Neural crest cell (in vitro differentiated cells): ENCODE results near the gene UFD1. TPM values are rescaled to one million over a fixed set of nuclear protein-coding genes. Genes with fewer than 3 reads are reported as not detected.

ENCODE experiments used
- DNase-seq: peaks from one replicate; pipeline ENCODE4 v3.0.0; 2021; ENCODE audit warnings: low read depth, mixed read lengths, low spot score
- H3K27ac Mint-ChIP-seq: one replicate; pipeline ENCODE4 v1.8.0; 2021; ENCODE audit warnings: mild to moderate bottlenecking, mixed read lengths; ENCODE audit not compliant: unreplicated experiment
- H3K27me3 Mint-ChIP-seq: 2 replicates; pipeline ENCODE4 v1.8.0; 2021; ENCODE audit warnings: low read depth, mild to moderate bottlenecking, mixed read lengths
- H3K36me3 Mint-ChIP-seq: 2 replicates; pipeline ENCODE4 v1.8.0; 2021; ENCODE audit warnings: low read depth, mild to moderate bottlenecking, mixed read lengths
- H3K4me1 Mint-ChIP-seq: 2 replicates; pipeline ENCODE4 v1.8.0; 2021; ENCODE audit warnings: mixed read lengths
- H3K4me3 Mint-ChIP-seq: one replicate; pipeline ENCODE4 v1.8.0; 2021; ENCODE audit warnings: mild to moderate bottlenecking, mixed read lengths
- H3K9me3 Mint-ChIP-seq: 2 replicates; pipeline ENCODE4 v1.8.0; 2021; ENCODE audit warnings: mixed read lengths
- long read RNA-seq: library from polyadenylated mRNA; unstranded; transcript quantifications from one replicate; pipeline ENCODE4 v2.0.0, GENCODE V29; 2020
- total RNA-seq: library from RNA; stranded (reverse); gene quantifications from 2 replicates; pipeline ENCODE4 v1.2.1, GENCODE V29; 2021
- TF ChIP-seq, protein P1 (sequence below): fragments of 200-600 bp; sonication (generic); conservative IDR thresholded peaks from 2 replicates; pipeline ENCODE4 v1.5.0; 2021; ENCODE audit warnings: antibody characterized with exemption, mild to moderate bottlenecking

The UFD1 gene, protein sequence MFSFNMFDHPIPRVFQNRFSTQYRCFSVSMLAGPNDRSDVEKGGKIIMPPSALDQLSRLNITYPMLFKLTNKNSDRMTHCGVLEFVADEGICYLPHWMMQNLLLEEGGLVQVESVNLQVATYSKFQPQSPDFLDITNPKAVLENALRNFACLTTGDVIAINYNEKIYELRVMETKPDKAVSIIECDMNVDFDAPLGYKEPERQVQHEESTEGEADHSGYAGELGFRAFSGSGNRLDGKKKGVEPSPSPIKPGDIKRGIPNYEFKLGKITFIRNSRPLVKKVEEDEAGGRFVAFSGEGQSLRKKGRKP
- total RNA-seq, result 69.4 and 71.5 TPM in 2 replicates
- long read RNA-seq, transcript UFD1-201 (12 exons, 1,814 nt), result major isoform, 82 of 104 reads
- long read RNA-seq, partial matches to known transcripts, result 2 of 104 reads
- long read RNA-seq, other reads (novel, unspliced or antisense), result 18 of 104 reads

DNA sequence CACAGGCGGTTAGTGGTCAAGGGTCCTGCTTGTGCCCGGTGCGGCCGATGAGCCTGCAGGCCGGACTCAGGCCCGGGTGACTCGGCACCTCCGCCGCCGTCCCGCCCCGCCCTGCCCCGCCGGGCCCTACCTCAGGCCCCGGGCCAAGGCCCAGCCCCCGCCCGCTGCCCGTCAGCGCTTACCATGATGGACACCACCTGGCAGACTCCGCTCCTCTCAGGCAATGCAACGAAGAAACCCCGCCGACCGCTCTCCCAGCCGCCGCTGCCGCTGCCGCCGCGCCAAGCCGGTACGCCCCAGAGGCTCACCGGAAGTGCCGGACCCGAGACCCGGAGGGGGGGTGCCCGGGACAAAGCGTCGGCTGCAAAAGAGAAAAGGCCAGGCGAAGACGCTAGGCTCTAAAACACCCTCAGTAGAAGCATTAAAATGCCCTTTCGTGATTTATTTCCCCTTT is at the start of gene UFD1:
Gene UFD1 (minus strand): TSS at position 293 of the 454 bp plus-strand sequence. CDS start 108 bp downstream, at position 185.
- H3K4me1 Mint-ChIP-seq, result peaks cover 32% of the 10 kb centered on the region
- TF ChIP-seq, protein P1, sequence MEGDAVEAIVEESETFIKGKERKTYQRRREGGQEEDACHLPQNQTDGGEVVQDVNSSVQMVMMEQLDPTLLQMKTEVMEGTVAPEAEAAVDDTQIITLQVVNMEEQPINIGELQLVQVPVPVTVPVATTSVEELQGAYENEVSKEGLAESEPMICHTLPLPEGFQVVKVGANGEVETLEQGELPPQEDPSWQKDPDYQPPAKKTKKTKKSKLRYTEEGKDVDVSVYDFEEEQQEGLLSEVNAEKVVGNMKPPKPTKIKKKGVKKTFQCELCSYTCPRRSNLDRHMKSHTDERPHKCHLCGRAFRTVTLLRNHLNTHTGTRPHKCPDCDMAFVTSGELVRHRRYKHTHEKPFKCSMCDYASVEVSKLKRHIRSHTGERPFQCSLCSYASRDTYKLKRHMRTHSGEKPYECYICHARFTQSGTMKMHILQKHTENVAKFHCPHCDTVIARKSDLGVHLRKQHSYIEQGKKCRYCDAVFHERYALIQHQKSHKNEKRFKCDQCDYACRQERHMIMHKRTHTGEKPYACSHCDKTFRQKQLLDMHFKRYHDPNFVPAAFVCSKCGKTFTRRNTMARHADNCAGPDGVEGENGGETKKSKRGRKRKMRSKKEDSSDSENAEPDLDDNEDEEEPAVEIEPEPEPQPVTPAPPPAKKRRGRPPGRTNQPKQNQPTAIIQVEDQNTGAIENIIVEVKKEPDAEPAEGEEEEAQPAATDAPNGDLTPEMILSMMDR, result no peak
- H3K27ac Mint-ChIP-seq, result peak within 1 kb of the TSS; percentile 100
- no peaks in the 10 kb centered on the region for H3K27me3 Mint-ChIP-seq
- peak; percentile 65 for DNase-seq
- peaks cover 1% of the 10 kb centered on the region for H3K36me3 Mint-ChIP-seq
- no peaks in the 10 kb centered on the region for H3K9me3 Mint-ChIP-seq
- peak within 1 kb of the TSS; percentile 94 for H3K4me3 Mint-ChIP-seq

DNA sequence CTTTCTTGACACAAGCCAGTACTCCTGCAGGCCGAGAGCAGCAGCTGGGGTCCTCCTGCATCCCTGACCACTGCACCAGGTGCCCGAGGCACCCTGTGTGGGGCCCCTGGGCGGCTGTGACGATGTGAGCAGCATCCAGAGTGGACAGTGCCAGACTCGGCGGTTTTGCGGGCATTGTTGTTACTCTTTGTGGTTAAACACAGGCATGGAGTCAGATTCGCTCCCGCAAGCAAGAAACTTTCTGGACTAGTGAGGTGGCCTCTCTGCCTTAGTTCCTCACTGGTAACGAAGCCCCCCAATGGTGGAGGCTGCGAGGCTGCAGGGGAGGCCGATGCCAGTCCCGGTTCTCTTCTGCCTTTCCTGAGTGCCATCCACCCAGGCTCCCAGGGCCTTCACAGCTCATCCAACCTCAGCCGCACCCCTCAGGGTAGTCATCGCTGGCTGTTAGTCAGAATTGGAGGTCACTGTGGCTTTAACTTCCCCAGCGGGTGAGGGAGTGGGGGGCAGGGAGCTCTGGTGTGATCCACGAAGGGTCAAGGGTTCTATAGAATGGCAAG is 48.9 kb upstream of the UFD1 start:
- H3K4me3 Mint-ChIP-seq, result no peak overlapping the region

DNA sequence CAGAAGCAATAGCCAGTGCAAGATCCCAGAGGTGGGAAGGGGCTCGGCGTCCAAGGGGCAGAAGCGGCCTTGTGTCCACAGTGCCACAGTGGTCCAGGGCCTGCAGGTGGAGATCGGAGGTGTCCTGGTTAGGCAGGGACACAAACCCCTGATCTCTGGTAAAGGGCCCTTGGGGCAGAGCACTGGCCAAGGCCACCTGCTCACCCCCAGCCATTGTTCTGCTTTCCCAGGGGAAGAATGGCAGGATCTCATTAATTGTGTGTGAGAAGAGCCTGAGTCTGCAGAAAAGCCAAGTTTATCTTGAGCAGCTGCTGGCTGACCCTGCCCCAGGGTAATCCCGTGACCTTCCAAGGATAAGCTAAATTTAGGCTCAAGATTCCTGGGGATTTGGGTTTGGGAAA is 48.3 kb upstream of the UFD1 start:
- H3K27ac Mint-ChIP-seq, result no peak overlapping the region
- peaks cover 50% of the 10 kb centered on the region for H3K27me3 Mint-ChIP-seq
- H3K36me3 Mint-ChIP-seq, result no peaks in the 10 kb centered on the region
- TF ChIP-seq, protein P1, result no peak
- peaks cover 18% of the 10 kb centered on the region for H3K4me1 Mint-ChIP-seq
- H3K4me3 Mint-ChIP-seq, result no peak overlapping the region
- no peaks in the 10 kb centered on the region for H3K9me3 Mint-ChIP-seq
- no peak for DNase-seq

More for the DNA sequence above, 48.9 kb upstream of the UFD1 start:
- Mint-ChIP-seq H3K27me3 (peaks cover 46% of the 10 kb centered on the region), H3K36me3 (no peaks in the 10 kb centered on the region), H3K4me1 (peaks cover 16% of the 10 kb centered on the region), H3K27ac (no peak overlapping the region), H3K9me3 (no peaks in the 10 kb centered on the region)
- DNase-seq, result no peak
- TF ChIP-seq, protein P1, result no peak

DNA sequence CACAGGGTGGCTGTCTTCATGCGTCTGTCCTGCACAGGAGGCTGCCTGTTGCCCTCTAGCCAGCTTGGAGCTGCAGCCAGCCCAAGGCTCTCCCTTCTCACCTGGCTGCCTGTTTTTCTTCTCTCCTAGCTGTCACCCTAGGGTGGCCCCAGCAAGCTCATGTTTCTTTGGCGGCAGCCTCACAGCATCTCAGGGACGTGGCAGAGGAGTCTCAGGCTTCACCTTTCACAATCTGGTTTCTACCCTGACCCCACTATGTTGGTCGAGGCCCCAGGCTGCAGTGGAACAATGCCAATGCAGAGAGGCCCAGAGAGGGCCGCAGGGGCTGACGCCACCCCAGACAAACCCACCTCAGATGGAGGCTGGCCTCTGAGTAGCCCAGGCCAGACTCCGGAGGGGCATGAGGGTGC is 47.7 kb upstream of the UFD1 start:
- H3K27ac Mint-ChIP-seq, result no peak overlapping the region
- H3K9me3 Mint-ChIP-seq, result no peaks in the 10 kb centered on the region
- no peaks in the 10 kb centered on the region for H3K36me3 Mint-ChIP-seq
- TF ChIP-seq, protein P1, result no peak
- H3K27me3 Mint-ChIP-seq, result peaks cover 56% of the 10 kb centered on the region
- no peak overlapping the region for H3K4me3 Mint-ChIP-seq
- no peak for DNase-seq
- H3K4me1 Mint-ChIP-seq, result peaks cover 18% of the 10 kb centered on the region

DNA sequence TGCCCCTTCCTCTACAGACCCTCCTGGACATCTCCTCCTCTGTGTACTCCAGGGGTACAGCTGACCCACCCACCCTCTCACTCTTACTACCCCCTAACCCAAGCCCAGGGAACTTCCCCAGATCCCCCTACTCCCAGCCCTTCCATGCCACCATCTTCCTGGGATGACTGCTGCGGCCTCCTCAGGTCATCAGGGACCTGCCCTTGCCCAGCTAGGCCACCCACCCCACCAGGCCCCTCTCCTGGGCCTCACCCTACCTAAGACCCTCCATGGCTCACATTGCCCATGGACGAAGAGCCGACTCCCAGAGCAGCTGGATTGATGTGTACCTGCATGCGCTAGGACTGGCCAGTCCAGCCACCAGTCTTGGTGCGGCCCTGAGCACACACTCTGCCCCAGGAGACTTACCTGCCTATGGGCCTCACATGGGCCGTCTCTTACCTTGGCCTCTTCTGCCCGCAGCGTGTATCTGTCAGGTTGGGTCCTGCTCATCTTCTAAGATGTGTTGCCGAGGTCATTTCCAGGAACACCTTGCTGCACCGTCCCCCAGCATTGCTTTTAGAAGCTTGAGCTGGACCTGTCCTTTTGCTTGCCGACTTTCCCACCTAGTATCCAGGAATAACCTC is 47.2 kb upstream of the UFD1 start:
- H3K36me3 Mint-ChIP-seq, result no peaks in the 10 kb centered on the region
- TF ChIP-seq, protein P1, result no peak
- peaks cover 57% of the 10 kb centered on the region for H3K27me3 Mint-ChIP-seq
- no peaks in the 10 kb centered on the region for H3K9me3 Mint-ChIP-seq
- no peak for DNase-seq
- peaks cover 18% of the 10 kb centered on the region for H3K4me1 Mint-ChIP-seq
- peak overlapping the region; percentile 66 for H3K4me3 Mint-ChIP-seq
- no peak overlapping the region for H3K27ac Mint-ChIP-seq
